HG02610 (cell line): ENCODE measurements around the gene CDHR5.

Experiments used
- ATAC-seq: cut with Tn5 transposase; IDR thresholded peaks from one replicate; pipeline ENCODE4 v1.9.1; 2021; ENCODE audit warnings: mild to moderate bottlenecking, moderate library complexity; ENCODE audit not compliant: unreplicated experiment

CDHR5 gene

GRCh38 chr11:646214-646613 lies 21.5 kb upstream of the CDHR5 start:
- ATAC-seq: no peak

DNA sequence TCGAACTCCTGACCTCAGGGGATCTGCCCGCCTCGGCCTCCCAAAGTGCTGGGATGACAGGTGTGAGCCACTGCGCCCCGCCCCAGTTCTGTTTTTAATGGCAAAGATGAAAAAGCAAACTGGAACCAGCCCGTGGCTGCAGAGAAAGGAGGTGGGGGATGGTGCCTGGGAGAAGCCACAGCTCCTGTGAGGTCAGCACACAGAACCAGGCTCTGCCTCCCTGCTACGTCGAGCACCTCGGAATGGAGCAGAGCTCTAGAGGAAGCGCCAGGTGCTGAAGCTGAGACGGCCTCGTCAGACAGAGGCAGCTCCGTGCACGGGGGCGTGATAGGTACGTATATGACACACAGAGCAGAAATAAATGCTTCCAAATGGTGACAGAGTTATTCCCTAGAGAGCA lies 20.8 kb upstream of the CDHR5 start:
- ATAC-seq: no peak

DNA sequence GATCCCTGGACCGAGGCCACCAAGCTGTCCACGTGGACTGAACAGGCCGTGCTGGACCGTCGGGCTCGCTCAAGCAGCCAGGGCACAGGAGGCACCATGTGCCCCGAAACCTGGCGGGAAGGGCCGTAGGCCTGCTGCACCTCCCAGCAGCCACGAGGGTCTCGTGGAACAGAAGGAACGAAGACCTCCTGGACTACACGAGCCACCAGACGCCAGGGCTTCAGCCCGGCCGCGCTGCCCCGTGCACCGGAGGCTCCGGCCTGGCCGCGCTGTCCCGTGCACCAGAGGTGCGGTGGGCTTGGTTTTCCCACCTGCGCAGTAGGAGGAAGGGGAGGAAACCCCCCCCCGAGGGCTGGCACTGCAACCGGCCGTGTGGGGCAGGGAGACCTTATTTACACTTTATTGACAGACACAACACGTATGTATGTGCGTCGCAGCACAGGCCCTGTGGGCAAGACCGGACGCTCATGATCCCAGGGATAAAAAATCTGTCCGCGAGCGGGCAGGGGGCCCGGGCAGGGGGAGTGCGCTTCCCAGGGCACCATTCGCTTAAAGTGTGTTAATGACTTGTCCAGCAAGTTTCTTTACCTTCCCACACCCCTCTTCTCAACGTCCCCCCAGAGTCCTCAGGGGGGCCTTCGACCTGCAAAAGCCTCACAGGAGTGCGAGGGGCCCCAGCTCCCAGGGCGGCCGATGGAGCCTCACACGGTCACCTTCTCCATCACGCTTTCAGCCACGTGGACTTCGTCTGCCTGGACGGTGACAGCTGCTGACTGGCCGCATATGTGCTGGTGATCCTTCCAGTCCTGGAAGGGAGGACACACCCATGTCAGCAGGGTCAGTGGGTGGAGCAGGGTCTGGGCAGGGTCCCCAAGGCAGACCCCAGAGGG lies 19.3 kb upstream of the CDHR5 start:
- ATAC-seq: no peak

GRCh38 chr11:643366-643765 lies 18.6 kb upstream of the CDHR5 start:
- no peak for ATAC-seq

GRCh38 chr11:641806-642370 lies 17.1 kb upstream of the CDHR5 start:
- ATAC-seq: no peak

- no peak for ATAC-seq
Observed at GRCh38 chr11:640021-640706, 15.4 kb upstream of the CDHR5 start.

- ATAC-seq: no peak
Observed at GRCh38 chr11:639332-639955, 14.7 kb upstream of the CDHR5 start.

DNA sequence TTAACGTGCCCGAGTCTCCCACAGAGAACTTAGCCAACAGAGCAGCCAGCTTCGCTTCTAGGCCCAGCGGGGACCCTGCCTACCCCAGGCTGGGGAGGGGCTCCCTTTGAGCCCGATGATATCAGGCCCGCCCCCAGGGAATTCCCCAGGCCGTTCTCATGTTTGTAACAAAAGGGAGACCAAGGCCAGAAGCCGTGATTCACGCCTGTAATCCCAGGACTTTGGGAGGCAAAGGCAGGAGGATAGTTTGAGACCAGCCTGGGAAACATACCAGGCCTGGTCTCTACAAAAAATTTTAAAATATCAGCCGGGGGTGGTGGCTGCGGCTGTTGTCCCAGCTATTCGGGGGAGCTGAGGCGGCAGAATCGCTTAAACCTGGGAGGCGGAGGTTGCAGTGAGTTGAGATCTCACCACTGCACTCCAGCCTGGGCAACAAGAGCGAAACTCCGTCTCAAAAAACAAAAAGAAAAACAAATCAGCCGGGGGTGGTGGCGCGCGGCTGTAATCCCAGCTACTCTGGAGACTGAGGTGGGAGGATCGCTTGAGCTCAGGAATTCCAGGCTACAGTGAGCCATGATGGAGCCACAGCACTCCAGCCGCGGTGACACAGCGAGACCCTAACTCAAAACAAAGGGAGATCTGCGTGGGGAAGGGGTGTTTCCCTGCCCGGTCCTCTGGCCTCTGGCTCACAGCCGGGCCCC lies 14.0 kb upstream of the CDHR5 start:
- ATAC-seq: no peak

- no peak for ATAC-seq
Observed at GRCh38 chr11:637593-638521, 13.1 kb upstream of the CDHR5 start.

DNA sequence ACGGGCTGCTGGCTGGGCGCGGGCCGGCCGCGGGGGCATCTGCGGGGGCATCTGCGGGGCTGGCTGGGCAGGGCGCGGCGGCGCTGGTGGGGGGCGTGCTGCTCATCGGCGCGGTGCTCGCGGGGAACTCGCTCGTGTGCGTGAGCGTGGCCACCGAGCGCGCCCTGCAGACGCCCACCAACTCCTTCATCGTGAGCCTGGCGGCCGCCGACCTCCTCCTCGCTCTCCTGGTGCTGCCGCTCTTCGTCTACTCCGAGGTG lies 12.5 kb upstream of the CDHR5 start:
- ATAC-seq: no peak

GRCh38 chr11:636511-637332 lies 12.0 kb upstream of the CDHR5 start, which contains the start of gene DRD4:
DRD4 (plus strand) TSS chr11:637269; CDS start chr11:637305, 36 bp downstream.
- no peak for ATAC-seq

- ATAC-seq: no peak
Observed at GRCh38 chr11:635945-636510, 11.3 kb upstream of the CDHR5 start.

GRCh38 chr11:630871-631270 lies 6.1 kb upstream of the CDHR5 start:
- no peak for ATAC-seq

DNA sequence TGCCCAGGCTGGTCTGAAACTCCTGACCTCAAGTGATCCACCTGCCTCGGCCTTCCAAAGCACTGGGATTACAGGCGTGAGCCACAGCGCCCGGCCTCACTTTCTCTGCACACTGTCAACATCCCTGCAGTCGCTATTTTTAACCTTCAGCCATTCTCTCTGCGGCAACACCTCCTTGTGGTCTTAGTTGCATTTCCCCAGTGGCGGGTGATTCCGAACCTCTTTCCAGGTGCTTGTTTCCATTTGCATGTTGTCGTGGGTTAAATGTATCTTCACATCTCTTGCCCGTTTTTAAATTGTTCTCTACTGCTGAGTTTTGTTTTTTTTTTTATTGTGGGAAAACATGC lies 4.5 kb upstream of the CDHR5 start:
- ATAC-seq: no peak

GRCh38 chr11:628056-628455 lies 3.3 kb upstream of the CDHR5 start:
- no peak for ATAC-seq

- ATAC-seq: no peak
Observed at GRCh38 chr11:627308-627576, 2.5 kb upstream of the CDHR5 start.

- ATAC-seq: no peak
Observed at GRCh38 chr11:626475-627307, 1.9 kb upstream of the CDHR5 start, which contains the start of gene SCT. SCT (minus strand) TSS chr11:627181; CDS start chr11:627143, 38 bp downstream.

GRCh38 chr11:625636-626268 lies 997 bp upstream of the CDHR5 start:
- ATAC-seq: no peak
